ENCODE measurements around the gene KIF18A.
A peak's percentile ranks its signal among the peaks of the same experiment; 100 is the strongest.
"Not testable (repeated sequence)": the region's sequence is repeated elsewhere in the genome, so short reads cannot be mapped to it uniquely, and the experiment has no call there.

Gene KIF18A

GRCh38 chr11:28107750-28108618 is at the start of gene KIF18A, which contains the start of gene METTL15:
TSS of gene KIF18A (minus strand) at chr11:28108156. CDS start at chr11:28097947, 10,209 bp downstream.
TSS of gene METTL15 (plus strand) at chr11:28108388. CDS start at chr11:28113335, 4,947 bp downstream.
- DNase-seq: peak; percentile 99
- in situ Hi-C loops (cut with MboI; ENCODE audit: low pct_unique_long_range_greater_than_20kb, low sequenced_read_pairs): no loop called here

- in situ Hi-C loops (cut with MboI; ENCODE audit: low pct_unique_long_range_greater_than_20kb, low sequenced_read_pairs): no loop called here
- DNase-seq: no peak
Measured at GRCh38 chr11:28153586-28153985, 45.6 kb upstream of the KIF18A start.

DNA sequence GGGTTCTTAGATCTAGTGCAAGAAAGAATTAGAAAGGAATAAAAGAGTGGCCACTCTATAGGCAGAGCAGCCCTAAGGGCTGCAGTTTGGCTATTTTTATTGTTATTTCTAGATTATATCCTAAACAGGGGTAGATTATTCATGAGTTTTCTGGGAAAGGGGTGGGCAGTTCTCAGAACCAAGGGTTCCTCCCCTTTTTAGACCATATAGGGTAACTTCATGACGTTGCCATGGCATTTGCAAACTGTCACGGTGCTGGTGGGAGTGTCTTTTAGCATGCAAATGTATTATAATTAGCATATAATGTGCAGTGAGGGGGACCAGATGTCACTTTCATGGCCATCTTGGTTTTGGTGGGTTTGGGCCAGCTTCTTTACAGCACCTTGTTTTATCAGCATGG is 44.8 kb upstream of the KIF18A start:
- DNase-seq: no peak
- in situ Hi-C loops (cut with MboI; ENCODE audit: low pct_unique_long_range_greater_than_20kb, low sequenced_read_pairs): no loop called here

- in situ Hi-C loops (cut with MboI; ENCODE audit: low pct_unique_long_range_greater_than_20kb, low sequenced_read_pairs): no loop called here
- DNase-seq: no peak
Measured at GRCh38 chr11:28146123-28146751, 38.3 kb upstream of the KIF18A start.

DNA sequence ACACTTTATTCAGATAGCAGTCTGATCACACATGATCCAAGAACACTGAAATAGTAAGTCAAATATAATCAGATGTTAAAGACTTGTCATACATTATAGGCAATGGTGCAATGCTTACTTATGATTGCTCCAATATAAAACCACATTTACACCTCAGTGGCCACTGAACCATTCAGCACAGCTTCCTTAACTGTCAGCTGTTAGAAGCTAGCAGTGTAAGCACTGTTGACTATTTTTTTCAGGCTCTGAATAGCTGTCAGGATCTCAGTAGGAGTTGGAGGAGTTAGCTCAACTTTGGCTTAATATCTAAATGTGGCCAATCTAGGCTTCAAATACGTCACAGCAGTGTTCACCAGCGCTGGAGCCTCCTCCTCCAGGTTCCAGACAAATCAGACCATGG is 36.9 kb upstream of the KIF18A start:
- DNase-seq: no peak
- in situ Hi-C loops (cut with MboI; ENCODE audit: low pct_unique_long_range_greater_than_20kb, low sequenced_read_pairs): no loop called here

DNA sequence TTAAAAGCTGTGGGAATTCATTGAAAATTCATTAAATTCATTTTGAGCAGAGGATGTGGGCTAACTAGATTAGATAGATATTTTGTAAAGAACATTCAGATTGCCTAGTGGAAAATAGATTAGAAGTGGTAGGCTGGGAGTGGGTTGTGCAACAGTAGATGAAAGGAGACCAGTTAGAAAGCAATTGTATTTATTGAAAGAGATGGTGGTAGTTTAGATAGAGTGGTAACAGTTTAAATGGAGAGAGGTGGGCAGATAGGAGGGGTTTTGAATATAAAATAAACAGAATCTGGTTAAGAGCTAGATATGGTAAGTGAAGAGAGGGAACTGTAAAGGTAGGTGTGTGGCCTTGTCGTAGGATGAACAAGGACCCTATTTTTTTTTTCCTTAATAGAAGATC is 34.8 kb upstream of the KIF18A start:
- in situ Hi-C loops (cut with MboI; ENCODE audit: low pct_unique_long_range_greater_than_20kb, low sequenced_read_pairs): no loop called here
- DNase-seq: no peak

DNA sequence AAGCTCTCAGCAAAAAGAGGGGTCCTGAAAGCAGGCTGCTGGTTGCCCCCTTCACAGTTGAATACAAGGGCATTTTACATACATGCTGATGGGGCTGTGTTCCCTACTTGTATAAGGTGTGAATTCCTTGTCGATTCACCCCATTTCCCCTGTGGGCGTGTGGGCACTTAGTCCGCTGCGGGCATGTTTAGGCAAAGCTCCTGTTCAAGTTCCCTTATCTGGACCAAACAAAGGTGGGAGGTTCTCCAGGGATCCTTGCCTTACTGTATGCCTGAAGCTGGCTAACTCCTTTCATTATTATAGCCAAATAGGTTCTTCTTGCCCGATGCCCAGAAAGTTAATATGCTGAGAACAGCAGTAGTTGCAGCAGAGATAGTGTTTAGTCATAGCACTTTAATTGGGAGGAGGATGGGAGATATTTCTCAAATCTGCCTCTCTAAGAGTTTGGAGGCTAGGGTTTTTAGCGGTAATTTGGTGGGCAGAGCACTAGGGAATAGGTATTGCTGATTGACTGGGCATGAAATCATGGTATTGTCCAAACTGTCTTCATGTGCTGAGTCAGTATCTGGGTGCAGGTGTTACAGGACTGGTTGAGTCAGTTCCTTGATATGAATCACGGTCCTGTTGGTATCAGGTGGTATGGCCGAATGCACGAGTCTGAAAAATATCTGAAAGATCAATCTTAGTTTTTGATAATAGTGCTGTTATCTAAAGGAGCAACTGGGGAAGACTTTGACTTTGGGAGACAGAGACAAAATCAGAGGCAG is 32.9 kb upstream of the KIF18A start:
- in situ Hi-C loops (cut with MboI; ENCODE audit: low pct_unique_long_range_greater_than_20kb, low sequenced_read_pairs): no loop called here
- peak; percentile 9 for DNase-seq

- in situ Hi-C loops (cut with MboI; ENCODE audit: low pct_unique_long_range_greater_than_20kb, low sequenced_read_pairs): no loop called here
- peak; percentile 3 for DNase-seq
Measured at GRCh38 chr11:28139841-28140415, 32.0 kb upstream of the KIF18A start.

GRCh38 chr11:28137832-28138231 is 29.9 kb upstream of the KIF18A start:
- no peak for DNase-seq

GRCh38 chr11:28137366-28137765 is 29.4 kb upstream of the KIF18A start:
- no peak for DNase-seq
- in situ Hi-C loops (cut with MboI; ENCODE audit: low pct_unique_long_range_greater_than_20kb, low sequenced_read_pairs): no loop called here

More at GRCh38 chr11:28137832-28138231, 29.9 kb upstream of the KIF18A start:
- in situ Hi-C loops (cut with MboI; ENCODE audit: low pct_unique_long_range_greater_than_20kb, low sequenced_read_pairs): no loop called here

DNA sequence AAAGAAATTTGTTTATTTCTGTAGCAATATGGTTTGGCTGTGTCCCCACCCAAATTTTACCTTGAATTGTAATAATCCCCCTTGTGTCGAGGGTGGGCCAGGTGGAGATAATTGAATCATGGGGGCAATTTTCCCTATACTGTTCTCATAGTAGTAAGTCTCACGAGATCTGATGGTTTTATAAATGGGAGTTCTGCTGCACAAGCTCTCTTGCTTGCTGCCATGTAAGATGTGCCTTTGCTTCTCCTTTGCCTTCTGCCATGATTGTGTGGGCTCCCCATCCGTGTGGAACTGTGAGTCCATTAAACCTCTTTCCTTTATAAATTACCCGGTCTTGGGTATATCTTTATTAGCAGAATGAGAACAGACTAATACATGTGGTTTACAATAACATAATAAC is 28.2 kb upstream of the KIF18A start:
- in situ Hi-C loops (cut with MboI; ENCODE audit: low pct_unique_long_range_greater_than_20kb, low sequenced_read_pairs); DNase-seq: not testable (repeated sequence)

DNA sequence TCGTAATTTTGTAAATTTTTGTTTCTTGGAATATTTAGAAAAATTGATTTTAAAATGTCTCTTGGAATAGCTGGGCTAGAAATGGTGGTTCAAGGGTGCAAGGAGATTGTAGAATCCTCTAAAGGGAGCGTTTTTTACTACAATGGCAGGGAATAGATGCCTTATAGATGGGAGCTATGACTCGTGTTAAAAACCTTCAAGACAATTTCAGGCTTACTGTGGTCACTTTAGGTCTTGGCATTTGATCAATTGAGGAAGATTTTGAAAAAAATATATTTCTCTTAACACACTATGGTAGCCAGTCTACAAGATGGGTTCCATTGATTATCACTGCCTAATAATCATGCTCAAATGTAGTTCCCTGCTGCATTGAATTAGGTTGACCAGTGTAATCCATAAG is 25.2 kb upstream of the KIF18A start:
- DNase-seq: no peak
- in situ Hi-C loops (cut with MboI; ENCODE audit: low pct_unique_long_range_greater_than_20kb, low sequenced_read_pairs): no loop called here

DNA sequence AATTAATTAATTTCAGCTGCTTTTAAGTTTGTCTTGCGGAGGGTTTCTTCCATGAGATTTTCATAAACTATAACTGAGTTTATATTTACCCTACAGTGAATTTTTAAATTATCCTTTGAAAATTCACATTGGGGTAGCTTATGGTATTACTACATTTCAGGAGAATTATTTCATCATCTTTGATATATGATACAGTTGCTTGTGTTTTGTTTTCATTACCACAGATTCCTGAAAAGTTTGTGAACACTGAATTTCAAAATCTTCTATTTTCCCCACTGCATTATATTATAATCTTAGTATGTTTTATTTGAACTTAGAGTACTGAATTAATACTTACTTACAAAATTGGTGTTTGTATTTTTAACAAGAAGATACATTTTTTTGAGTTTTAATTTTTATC is 24.6 kb upstream of the KIF18A start:
- no peak for DNase-seq
- in situ Hi-C loops (cut with MboI; ENCODE audit: low pct_unique_long_range_greater_than_20kb, low sequenced_read_pairs): no loop called here

DNA sequence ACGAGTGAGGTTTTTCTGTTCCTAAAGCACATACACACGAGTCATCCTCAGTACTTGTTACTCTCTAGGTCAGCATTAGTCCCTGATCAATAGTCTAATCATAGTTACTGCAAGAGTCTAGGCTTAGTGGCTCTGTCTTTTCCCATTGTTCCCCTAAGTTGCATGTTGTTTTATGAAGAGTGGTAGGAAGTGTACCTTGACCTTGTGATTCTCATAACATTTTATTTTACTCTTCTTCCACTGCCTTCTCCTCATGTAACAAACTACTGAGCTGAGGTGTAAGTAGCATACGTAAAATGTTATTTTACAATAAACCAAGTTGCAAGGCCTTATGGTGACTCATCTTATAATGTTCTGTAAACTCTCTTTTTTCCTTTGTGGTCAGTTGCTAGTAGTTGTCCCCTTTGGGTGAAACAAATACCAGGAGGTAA is 15.2 kb upstream of the KIF18A start:
- in situ Hi-C loops (cut with MboI; ENCODE audit: low pct_unique_long_range_greater_than_20kb, low sequenced_read_pairs): no loop called here
- no peak for DNase-seq

DNA sequence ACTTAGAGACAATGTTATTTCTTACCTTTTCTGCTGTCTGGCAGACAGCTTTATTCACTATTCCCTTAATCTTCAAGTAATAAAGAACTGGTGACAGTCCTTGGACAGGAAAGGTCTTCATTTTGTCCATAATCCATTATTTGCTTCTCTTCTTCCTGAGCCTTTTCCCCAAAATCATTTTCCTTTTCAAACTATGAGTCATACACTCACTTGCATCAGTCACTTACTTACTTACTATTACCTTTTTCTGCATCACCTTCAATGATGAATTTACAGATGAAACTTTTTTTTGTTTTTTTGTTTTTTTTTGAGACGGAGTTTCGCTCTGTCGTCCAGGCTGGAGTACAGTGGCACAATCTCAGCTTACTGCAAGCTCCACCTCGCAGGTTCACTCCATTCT is 9.8 kb upstream of the KIF18A start:
- in situ Hi-C loops (cut with MboI; ENCODE audit: low pct_unique_long_range_greater_than_20kb, low sequenced_read_pairs): no loop called here
- DNase-seq: no peak

DNA sequence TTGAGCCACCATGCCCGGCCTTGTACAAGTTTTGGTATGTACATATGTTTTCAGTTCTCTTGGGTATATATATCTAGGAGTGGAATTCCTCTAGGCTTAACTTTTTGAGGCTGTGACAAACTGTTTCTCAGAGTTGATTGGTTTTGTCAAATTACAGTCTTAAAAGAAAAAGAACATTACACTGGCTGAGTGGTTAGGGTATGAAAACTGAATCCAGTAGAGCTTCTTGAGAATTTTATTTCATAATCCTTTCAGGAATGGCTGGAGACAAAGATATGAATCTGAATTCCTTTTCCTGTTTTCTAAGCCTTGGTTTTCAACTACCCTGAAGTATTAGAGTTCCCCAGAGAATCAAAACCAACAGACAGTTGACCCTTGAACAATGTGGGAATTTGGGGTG is 6.8 kb upstream of the KIF18A start:
- no peak for DNase-seq
- in situ Hi-C loops (cut with MboI; ENCODE audit: low pct_unique_long_range_greater_than_20kb, low sequenced_read_pairs): no loop called here

DNA sequence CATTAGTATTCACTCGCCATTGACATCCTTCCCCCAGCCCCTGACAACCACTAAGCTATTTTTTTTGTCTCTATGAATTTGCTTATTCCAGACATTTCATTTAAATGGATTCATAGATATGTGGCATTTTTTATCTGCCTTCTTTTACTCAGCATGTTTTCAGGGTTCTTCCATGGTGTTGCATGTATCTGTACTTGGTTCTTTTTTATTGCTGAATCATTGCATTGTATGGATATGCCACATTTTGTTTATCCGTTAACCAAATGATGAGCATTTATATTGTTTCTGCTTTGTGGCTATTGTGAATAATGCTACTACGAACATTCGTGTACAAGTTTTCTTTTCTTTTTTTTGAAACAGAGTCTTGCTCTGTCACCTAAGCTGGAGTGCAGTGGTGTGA is 6.2 kb upstream of the KIF18A start:
- in situ Hi-C loops (cut with MboI; ENCODE audit: low pct_unique_long_range_greater_than_20kb, low sequenced_read_pairs): no loop called here

DNA sequence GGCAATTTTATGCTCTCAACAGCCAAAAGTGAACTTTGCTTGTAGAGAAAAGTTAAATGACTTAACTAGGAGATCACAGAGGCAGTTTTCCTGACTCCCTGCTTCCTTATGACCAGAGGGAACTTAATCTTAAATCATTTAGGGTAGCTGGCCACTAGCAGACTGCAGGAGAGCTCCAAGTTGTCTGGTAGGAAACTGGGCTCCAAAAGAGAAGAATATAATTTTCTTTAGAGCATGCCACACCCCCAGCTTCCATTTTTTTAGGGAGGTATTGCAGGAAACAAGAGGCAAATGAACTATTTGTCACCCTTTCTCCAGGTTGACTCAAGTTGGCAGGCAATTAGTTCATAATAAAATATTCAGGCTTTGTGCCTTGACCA is 2.9 kb upstream of the KIF18A start:
- in situ Hi-C loops (cut with MboI; ENCODE audit: low pct_unique_long_range_greater_than_20kb, low sequenced_read_pairs): no loop called here
- DNase-seq: peak; percentile 41

More for the DNA sequence above, 6.2 kb upstream of the KIF18A start:
- DNase-seq: no peak

- DNase-seq: peak; percentile 73
- in situ Hi-C loops (cut with MboI; ENCODE audit: low pct_unique_long_range_greater_than_20kb, low sequenced_read_pairs): no loop called here
Measured at GRCh38 chr11:28110108-28110820, 2.3 kb upstream of the KIF18A start.

Data from KBM-7 (cell line).